ENCODE data around the gene VAMP5. TPM values are rescaled to one million over a fixed set of nuclear protein-coding genes. Genes with fewer than 3 reads are reported as not detected.
"Not testable (repeated sequence)": the region's sequence is repeated elsewhere in the genome, so short reads cannot be mapped to it uniquely, and the experiment has no call there.

VAMP5 gene
- total RNA-seq, 8 experiments from 2014 or later = 0.27 to 50.2 (median 4.1) TPM; not detected in 1

DNA sequence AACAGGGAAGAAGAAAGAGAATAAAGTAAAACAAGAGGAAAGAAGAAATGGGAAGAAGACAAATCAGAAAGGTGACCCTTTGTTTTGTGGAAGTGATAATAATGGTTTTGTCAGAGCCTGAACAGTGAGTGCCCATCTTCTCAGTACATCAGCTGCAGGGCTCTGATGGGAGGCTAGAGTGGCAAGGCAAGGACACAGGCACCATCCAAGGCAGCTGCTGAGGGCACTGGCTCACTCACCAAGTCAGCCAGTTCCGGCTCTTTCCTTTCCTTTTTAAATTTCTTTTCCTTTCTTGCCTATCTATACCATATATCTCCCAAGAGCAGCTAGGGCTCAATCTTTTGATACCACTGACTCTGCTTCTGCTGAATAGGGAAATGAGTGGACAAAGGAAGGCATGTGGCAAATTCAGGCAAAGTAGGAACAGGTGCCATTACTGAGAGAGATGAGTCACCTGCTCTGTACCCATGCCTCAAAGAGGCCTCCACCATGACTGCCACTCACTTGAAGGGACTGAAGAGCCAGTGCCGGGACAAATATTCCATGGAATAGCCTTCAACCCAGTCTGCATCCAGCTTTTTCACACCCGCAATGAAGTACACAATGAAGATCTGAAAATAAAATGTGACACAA lies 29.1 kb upstream of the VAMP5 start:
- ATAC-seq (replicated peaks in 6 of 8) = no peak
- WGBS, 10 experiments = 83 to 100% (median 100%) methylated on average over 1 to 3 of the region's 3 CpGs; no CpG with 5 or more reads in 1 of the 10 experiments
- in situ Hi-C loops (cut with MboI; ENCODE audit: low pct_unique_long_range_greater_than_20kb in 2 of 9, low sequenced_read_pairs in 9 of 9, unreplicated experiment in 9 of 9) = loop anchor here in 5 of 9 experiments (5.0 to 10.0 kb wide), 2 partner anchors 130 to 133 kb away; no protein-coding TSS in a partner anchor
- H3K27ac ChIP-seq = no peak overlapping the region
- no peak overlapping the region for H3K4me3 ChIP-seq
- H3K4me1 ChIP-seq (replicated peaks in 1 of 2) = peaks cover 1 to 3% of the 10 kb centered on the region in 2 donors

DNA sequence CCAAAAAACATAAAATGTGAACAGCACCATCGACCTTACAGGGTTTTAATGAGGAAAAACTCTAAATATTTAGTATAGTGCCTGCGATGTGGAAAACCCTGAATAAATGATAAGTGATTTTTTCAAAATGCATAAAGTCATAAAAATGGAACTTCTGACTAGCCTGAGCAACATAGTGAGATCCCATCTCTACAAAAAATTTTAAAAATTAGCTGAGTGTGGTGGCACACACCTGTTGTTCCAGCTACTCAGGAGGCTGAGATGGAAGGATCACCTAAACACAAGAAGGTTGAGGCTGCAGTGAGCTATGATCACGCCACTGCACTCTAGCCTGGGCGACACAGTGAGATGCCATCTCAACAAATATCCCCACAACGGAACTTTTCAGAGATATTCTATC lies 27.1 kb upstream of the VAMP5 start:
- ATAC-seq (replicated peaks in 6 of 8) = no peak
- no peak overlapping the region for H3K4me3 ChIP-seq
- H3K4me1 ChIP-seq (replicated peaks in 1 of 2) = peaks cover 7 to 9% of the 10 kb centered on the region in 2 donors
- in situ Hi-C loops (cut with MboI; ENCODE audit: low pct_unique_long_range_greater_than_20kb in 2 of 9, low sequenced_read_pairs in 9 of 9, unreplicated experiment in 9 of 9) = loop anchor here in 4 of 9 experiments (10.0 kb wide), 1 partner anchor 132 kb away; no protein-coding TSS in a partner anchor
- no peak overlapping the region for H3K27ac ChIP-seq
- WGBS, 10 experiments = 80 to 100% (median 93%) methylated on average over 1 to 5 of the region's 5 CpGs; no CpG with 5 or more reads in 1 of the 10 experiments

DNA sequence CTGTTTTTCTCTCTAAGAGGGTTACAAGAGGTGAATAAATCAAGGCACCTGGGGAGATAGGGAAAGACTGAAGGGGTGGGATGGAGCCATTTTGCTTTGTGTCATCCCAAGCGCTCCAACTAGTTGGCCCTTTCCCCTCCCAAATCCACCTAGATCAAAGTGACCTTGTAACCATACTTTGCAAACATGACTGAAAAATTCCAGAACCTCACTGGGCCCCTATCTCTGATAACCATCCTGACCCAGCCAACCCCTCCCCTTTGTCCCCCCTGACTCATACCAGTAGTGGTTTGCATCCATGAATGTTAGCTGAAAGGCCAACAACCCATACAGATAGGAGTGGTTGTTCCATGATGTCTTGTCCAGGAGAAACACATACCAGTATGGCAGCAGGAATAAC lies 26.1 kb upstream of the VAMP5 start:
- in situ Hi-C loops (cut with MboI; ENCODE audit: low pct_unique_long_range_greater_than_20kb in 2 of 9, low sequenced_read_pairs in 9 of 9, unreplicated experiment in 9 of 9) = loop anchor here in 4 of 9 experiments (10.0 kb wide), 1 partner anchor 133 kb away; no protein-coding TSS in a partner anchor
- ATAC-seq (replicated peaks in 6 of 8) = no peak
- 80 to 100% (median 92%) methylated on average over 1 of the region's 1 CpG; no CpG with 5 or more reads in 6 of the 10 experiments for WGBS, 10 experiments
- Histone ChIP-seq H3K4me1 (replicated peaks in 1 of 2) (peaks cover 9 to 11% of the 10 kb centered on the region in 2 donors), H3K27ac (no peak overlapping the region), H3K4me3 (no peak overlapping the region)

DNA sequence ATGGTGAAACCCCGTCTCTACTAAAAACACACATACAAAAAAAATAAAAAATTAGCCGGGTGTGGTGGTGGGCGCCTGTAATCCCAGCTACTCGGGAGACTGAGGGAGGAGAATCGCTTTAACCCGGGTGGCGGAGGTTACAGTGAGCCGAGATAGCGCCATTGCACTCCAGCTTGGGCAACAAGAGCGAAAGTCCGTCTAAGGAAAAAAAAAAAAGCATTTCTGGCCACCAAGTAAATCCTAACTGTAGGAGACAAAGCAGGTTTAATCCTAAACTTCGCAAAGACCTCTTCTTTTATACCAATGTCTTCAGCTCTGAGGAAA lies 23.9 kb upstream of the VAMP5 start:
- in situ Hi-C loops (cut with MboI; ENCODE audit: low pct_unique_long_range_greater_than_20kb in 2 of 9, low sequenced_read_pairs in 9 of 9, unreplicated experiment in 9 of 9); ATAC-seq (replicated peaks in 6 of 8): not testable (repeated sequence)
- 71 to 90% (median 84%) methylated on average over 2 to 11 of the region's 12 CpGs; no CpG with 5 or more reads in 4 of the 10 experiments for WGBS, 10 experiments
- Histone ChIP-seq H3K4me1 (replicated peaks in 1 of 2) (peaks cover 9 to 11% of the 10 kb centered on the region in 2 donors), H3K4me3 (peak overlapping the region; percentile 55 to 87 (median 67)), H3K27ac (peak overlapping the region in 1 of 2 donors; percentile 84)

DNA sequence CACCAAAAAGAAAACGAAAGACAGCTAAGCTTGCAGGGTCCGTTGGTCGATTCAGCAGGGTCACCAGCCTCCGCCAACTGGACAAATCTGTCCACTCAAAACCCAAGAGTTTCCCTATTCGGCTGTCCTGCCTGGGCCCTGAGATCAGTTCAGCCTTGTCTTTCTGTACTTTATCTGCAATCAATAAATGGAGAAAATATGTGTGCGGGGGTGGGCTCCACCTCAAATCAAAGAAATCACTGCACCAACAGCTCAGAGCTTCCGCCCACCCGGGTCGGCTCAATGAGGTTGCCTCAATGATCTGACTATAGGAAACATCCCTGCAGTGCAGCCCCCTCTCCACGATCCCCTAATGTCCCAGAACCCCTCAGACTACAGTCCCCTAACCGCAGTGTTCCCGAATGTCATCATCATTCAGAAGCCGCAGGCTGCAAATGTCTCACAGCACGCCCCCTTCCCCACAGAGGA lies 23.4 kb upstream of the VAMP5 start:
- in situ Hi-C loops (cut with MboI; ENCODE audit: low pct_unique_long_range_greater_than_20kb in 2 of 9, low sequenced_read_pairs in 9 of 9, unreplicated experiment in 9 of 9) = no loop called here
- Histone ChIP-seq H3K4me3 (peak overlapping the region; percentile 55 to 87 (median 67)), H3K27ac (peak overlapping the region; percentile 84 to 85), H3K4me1 (replicated peaks in 1 of 2) (peaks cover 9 to 11% of the 10 kb centered on the region in 2 donors)
- 0 to 80% (median 4%) methylated on average over 1 to 11 of the region's 14 CpGs; no CpG with 5 or more reads in 1 of the 10 experiments for WGBS, 10 experiments
- ATAC-seq (replicated peaks in 6 of 8) = peak in 6 of 8 experiments; percentile 32 to 76 (median 68)

DNA sequence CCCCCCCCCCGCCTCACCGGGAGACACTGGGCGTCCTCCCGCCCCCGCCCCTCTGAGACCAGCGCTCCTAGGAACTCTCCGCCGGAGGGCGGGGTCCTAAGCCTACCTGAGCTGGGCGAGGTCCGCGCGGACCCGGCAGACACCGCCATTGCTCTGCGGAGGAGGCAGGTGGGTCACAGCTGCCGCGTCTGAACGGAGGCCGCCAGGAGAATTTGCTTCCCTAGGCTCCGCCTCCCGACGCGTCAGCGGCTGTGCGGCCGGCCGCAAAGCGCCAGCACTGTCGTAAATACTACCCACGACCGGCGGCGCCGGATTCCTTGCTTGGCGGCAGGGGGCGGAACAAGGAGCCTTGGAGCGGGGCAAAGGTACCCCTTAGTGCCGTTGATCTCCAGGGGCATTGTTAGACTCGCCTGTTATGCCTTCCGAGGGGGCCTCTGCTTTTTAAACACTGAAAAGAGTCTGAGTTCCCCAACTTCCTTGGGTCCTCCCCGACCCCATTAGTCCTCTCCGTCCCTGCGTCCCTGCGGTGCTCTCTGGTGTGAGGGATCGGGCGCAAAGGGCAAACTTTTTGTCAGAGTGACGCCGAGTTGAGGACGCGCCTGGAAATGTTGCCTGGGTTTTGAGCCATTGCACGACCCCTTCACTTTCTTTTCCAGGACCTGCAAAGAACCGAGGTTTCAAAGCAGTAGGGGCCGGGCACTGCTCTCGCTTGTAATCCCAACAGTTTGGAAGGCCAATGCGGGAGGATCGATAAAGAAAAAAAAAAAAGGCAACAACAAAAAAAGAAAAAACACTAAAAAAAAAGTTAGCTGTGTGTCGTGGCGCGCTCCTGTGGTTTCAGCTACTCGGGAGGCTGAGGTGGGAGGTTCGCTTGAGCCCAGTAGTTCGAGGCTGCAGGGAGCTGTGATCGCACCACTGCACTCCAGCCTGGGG lies 22.7 kb upstream of the VAMP5 start, which contains the start of gene GGCX:
Gene GGCX, minus strand, starts transcription at position 214 of the 933 bp plus-strand sequence. Its CDS starts 65 bp downstream, at position 149.
- Histone ChIP-seq H3K4me3 (peak within 1 kb of the TSS; percentile 55 to 87 (median 67)), H3K27ac (peak within 1 kb of the TSS; percentile 84 to 85), H3K4me1 (replicated peaks in 1 of 2) (peaks cover 9 to 11% of the 10 kb centered on the region in 2 donors)
- ATAC-seq (replicated peaks in 6 of 8) = peak; percentile 89 to 97 (median 96)
- in situ Hi-C loops (cut with MboI; ENCODE audit: low pct_unique_long_range_greater_than_20kb in 2 of 9, low sequenced_read_pairs in 9 of 9, unreplicated experiment in 9 of 9) = no loop called here
- 0 to 94% (median 16%) methylated on average over 2 to 30 of the region's 64 CpGs for WGBS, 10 experiments

DNA sequence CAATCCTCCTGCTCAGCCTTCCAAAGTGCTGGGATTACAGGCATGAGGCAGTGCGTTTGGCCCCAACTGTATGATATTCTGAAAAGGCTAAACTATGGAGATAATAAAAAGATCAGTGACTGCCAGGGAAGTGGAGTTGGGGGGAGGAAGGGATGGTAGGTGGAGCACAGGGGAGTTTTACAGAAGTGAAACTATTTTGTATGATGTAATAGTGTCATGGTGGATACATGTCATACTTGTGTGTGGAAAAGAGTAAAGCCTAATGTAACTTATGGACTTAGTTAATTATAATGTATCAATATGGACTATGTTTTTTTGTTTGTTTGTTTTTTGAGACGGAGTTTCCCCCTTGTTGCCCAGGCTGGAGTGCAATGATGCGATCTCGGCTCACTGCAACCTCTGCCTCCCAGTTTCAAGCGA lies 20.1 kb upstream of the VAMP5 start:
- no peak for ATAC-seq (replicated peaks in 6 of 8)
- WGBS, 10 experiments = 75 to 100% (median 84%) methylated on average over 1 to 5 of the region's 5 CpGs; no CpG with 5 or more reads in 2 of the 10 experiments
- H3K27ac ChIP-seq = no peak overlapping the region
- in situ Hi-C loops (cut with MboI; ENCODE audit: low pct_unique_long_range_greater_than_20kb in 2 of 9, low sequenced_read_pairs in 9 of 9, unreplicated experiment in 9 of 9) = no loop called here
- H3K4me3 ChIP-seq = no peak overlapping the region
- H3K4me1 ChIP-seq (replicated peaks in 1 of 2) = peaks cover 9 to 11% of the 10 kb centered on the region in 2 donors

DNA sequence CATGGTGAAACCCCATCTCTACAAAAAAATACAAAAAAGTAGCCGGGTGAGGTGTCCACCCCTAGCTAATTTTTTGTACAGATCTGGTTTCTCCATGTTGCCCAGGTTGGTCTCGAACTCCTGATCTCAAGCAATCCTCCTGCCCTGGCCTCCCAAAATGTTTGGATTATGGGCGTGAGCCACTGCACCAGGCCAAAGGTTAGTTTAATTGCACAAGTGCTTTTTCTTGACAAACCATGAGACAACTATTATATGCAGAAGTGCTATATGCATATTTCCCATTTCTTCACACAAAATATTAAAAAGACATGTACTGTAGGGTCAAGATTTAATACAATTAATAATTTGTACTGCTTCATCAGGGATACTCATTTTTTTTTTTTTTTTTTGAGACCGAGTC lies 18.0 kb upstream of the VAMP5 start:
- peaks cover 3 to 4% of the 10 kb centered on the region in 2 donors for H3K4me1 ChIP-seq (replicated peaks in 1 of 2)
- 33 to 100% (median 71%) methylated on average over 1 to 4 of the region's 4 CpGs; no CpG with 5 or more reads in 1 of the 10 experiments for WGBS, 10 experiments
- ATAC-seq (replicated peaks in 6 of 8) = no peak
- H3K27ac ChIP-seq = no peak overlapping the region
- in situ Hi-C loops (cut with MboI; ENCODE audit: low pct_unique_long_range_greater_than_20kb in 2 of 9, low sequenced_read_pairs in 9 of 9, unreplicated experiment in 9 of 9) = no loop called here
- no peak overlapping the region for H3K4me3 ChIP-seq

DNA sequence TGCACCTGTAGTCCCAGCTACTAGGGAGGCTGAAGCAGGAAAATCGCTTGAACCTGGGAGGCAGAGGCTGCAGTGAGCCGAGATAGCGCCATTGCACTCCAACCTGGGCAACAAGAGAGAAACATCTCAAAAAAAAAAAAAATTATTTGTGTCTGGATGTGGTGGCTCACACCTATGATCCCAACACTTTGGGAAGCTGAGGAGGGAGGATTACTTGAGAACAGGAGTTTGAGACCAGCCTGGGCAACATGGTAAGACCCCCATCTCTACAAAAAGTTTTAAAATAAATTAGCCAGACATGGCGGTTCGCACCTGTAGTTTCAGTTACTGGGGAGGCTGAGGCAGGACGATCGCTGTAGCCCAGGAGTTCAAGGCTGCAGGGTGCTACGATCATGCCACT lies 8.5 kb upstream of the VAMP5 start:
- Histone ChIP-seq H3K4me3 (no peak overlapping the region), H3K4me1 (replicated peaks in 1 of 2) (peaks cover 0 to 17% of the 10 kb centered on the region in 2 donors), H3K27ac (no peak overlapping the region)
- 67 to 100% (median 87%) methylated on average over 3 to 8 of the region's 8 CpGs; no CpG with 5 or more reads in 2 of the 10 experiments for WGBS, 10 experiments
- no peak for ATAC-seq (replicated peaks in 6 of 8)
- in situ Hi-C loops (cut with MboI; ENCODE audit: low pct_unique_long_range_greater_than_20kb in 2 of 9, low sequenced_read_pairs in 9 of 9, unreplicated experiment in 9 of 9) = no loop called here

DNA sequence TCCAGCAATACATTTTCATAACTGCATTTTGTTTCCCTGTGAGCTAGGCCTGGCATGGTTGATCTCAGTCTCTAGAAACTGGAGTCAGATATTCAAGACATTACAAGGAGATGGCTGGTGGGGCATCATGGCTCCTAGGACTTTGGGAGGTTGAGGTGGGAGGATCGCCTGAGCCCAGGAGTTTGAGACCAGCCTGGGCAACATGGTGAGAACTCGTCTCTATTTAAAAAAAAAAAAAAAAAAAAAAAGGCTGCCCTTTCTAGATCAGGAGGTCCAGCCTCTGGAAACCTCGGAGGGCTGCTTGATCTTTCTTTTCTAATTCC lies 7.2 kb upstream of the VAMP5 start:
- in situ Hi-C loops (cut with MboI; ENCODE audit: low pct_unique_long_range_greater_than_20kb in 2 of 9, low sequenced_read_pairs in 9 of 9, unreplicated experiment in 9 of 9) = no loop called here
- no peak for ATAC-seq (replicated peaks in 6 of 8)
- H3K27ac ChIP-seq = no peak overlapping the region
- peaks cover 0 to 17% of the 10 kb centered on the region in 2 donors for H3K4me1 ChIP-seq (replicated peaks in 1 of 2)
- no peak overlapping the region for H3K4me3 ChIP-seq
- 20 to 100% (median 82%) methylated on average over 1 to 2 of the region's 3 CpGs; no CpG with 5 or more reads in 4 of the 10 experiments for WGBS, 10 experiments

DNA sequence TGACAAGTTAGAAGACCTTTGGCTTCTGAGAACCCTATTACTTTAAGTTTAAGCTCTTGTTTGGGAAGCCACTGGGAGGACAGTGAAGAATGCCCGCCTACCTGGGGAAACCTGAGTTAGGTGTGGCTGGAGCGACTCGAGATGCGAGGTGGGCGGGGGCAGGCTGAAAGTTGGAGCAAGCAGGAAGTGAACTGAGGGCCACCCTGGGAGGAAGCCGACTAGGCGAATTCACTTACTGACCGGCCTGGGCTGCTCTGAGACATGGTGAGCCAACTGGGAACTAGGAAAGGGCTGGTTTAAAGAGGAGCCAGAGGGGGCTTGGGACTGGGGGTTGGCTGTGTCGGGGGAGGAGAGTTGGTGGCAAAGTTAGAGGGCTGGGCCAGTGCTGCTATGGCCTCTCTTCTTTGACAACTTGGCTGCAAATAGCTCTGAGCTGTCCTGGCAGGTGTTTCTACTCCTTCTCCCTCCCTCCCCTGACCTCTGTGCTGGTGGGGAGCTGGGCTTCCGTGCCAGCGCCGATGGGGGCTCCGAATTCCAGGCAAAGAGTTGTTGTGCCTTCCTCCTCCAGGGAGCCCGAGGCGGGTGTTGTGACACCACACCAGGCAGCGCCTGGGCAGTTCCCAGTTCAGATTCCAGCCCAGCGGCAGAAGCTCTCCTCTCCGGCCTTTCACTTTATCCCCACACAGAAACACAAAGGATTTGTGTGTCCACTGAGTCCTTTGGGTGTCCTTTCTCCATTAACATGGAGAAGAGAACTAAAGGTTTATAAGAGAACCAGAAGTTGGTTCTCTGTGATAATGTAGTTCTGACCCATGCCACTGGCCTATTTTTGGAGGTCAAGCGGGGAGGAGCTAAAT lies 6.6 kb upstream of the VAMP5 start, which contains the start of gene VAMP8:
Gene VAMP8, plus strand, starts transcription at position 201 of the 857 bp plus-strand sequence. Its CDS starts 61 bp downstream, at position 262.
- Histone ChIP-seq H3K4me1 (replicated peaks in 1 of 2) (peaks cover 0 to 17% of the 10 kb centered on the region in 2 donors), H3K27ac (no peak within 1 kb of the TSS), H3K4me3 (no peak within 1 kb of the TSS)
- in situ Hi-C loops (cut with MboI; ENCODE audit: low pct_unique_long_range_greater_than_20kb in 2 of 9, low sequenced_read_pairs in 9 of 9, unreplicated experiment in 9 of 9) = no loop called here
- 85 to 100% (median 100%) methylated on average over 1 to 5 of the region's 19 CpGs; no CpG with 5 or more reads in 6 of the 10 experiments for WGBS, 10 experiments
- ATAC-seq (replicated peaks in 6 of 8) = peak in 3 of 8 experiments; percentile 21 to 61 (median 23)

All from motor neuron (in vitro differentiated cells).